Effector memory CD8-positive, alpha-beta T cell (primary cell): ENCODE results near the gene AOC2.
"Not testable (repeated sequence)": the region's sequence is repeated elsewhere in the genome, so short reads cannot be mapped to it uniquely, and the experiment has no call there.

Experiments used
- ATAC-seq: fragments of 150-1000 bp; cut with Tn5 transposase; replicated peaks from 2 replicates; pipeline ENCODE4 v1.10.0; 2021; ENCODE audit warnings: mild to moderate bottlenecking, moderate library complexity
- DNase-seq, 3 experiments: peaks; one replicate each; pipeline ENCODE4 v3.0.0; 2021
- H3K27ac Mint-ChIP-seq, 2 donors: one replicate each; pipeline ENCODE4 v1.8.0; 2022; ENCODE audit warnings: mild to moderate bottlenecking in 2 of 2, mixed read lengths in 2 of 2, moderate library complexity in 2 of 2
- H3K27me3 Mint-ChIP-seq, 2 donors: one replicate each; pipeline ENCODE4 v1.8.0; 2022; ENCODE audit warnings: mixed read lengths in 2 of 2
- H3K36me3 Mint-ChIP-seq: one replicate; pipeline ENCODE4 v1.8.0; 2022; ENCODE audit warnings: mild to moderate bottlenecking, moderate library complexity, mixed read lengths; ENCODE audit not compliant: insufficient read depth
- H3K4me1 Mint-ChIP-seq, 2 donors: one replicate each; pipeline ENCODE4 v1.8.0; 2022; ENCODE audit warnings: low read depth in 2 of 2, mixed read lengths in 2 of 2
- H3K4me3 Mint-ChIP-seq, 2 donors: one replicate each; pipeline ENCODE4 v1.8.0; 2022; ENCODE audit warnings: mild to moderate bottlenecking in 2 of 2, mixed read lengths in 2 of 2, moderate library complexity in 2 of 2
- H3K9me3 Mint-ChIP-seq, 2 donors: one replicate each; pipeline ENCODE4 v1.8.0; 2022; ENCODE audit warnings: mixed read lengths in 2 of 2

Gene AOC2

DNA sequence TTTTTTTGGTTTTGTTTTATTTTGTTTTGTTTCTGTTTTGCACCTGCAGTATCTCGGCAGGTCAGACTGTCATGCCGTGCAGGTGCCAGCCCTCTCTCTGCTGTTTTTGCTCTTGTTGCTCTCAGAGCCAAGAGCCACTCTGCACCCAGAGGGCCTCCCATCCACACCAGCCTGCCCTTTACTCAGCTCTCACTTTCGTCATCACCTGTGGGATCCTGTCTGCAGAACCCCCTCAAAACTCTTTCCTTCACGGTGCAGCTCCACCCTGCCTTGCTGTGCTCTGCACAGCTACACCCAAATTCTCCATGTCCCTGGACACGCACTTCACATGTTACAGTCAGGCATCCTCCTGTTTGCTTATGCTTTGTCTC lies 9.2 kb downstream of the AOC2 start:
- no peak overlapping the region for H3K27ac Mint-ChIP-seq
- H3K4me3 Mint-ChIP-seq: no peak overlapping the region
- peaks cover 14 to 45% of the 10 kb centered on the region in 2 donors for H3K27me3 Mint-ChIP-seq
- H3K9me3 Mint-ChIP-seq: no peaks in the 10 kb centered on the region
- no peak for ATAC-seq
- no peak for DNase-seq
- peaks cover 0 to 3% of the 10 kb centered on the region in 2 donors for H3K4me1 Mint-ChIP-seq
- peaks cover 2% of the 10 kb centered on the region for H3K36me3 Mint-ChIP-seq

DNA sequence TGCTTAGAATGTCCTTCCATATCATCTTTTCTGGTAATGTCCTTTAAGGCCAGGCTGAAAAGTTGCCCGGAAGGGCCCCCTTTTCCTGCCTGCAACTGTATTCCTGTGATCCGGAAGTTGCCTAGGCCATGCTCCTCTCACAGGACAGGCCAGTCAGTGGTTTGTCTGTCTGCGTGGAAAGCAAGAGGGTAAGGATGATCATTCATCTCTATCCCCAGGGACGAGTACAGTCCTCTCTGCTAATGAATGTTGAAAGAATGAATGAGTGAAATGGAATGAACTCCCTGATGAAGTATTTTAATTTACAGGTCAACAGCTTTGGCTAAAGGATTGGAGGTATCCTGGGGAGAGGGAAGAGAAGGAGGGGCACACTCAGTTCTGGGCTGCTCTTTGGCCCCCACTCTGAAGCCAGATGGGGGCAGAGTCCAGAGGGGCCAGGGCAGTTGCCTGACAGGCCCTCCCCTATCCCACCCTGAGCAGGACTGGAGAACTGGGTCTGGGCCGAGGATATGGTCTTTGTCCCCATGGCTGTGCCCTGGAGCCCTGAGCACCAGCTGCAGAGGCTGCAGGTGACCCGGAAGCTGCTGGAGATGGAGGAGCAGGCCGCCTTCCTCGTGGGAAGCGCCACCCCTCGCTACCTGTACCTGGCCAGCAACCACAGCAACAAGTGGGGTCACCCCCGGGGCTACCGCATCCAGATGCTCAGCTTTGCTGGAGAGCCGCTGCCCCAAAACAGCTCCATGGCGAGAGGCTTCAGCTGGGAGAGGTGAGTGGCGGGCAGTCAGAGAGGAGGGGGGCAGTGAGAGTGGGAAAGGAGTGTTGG lies 9.8 kb downstream of the AOC2 start:
- Mint-ChIP-seq H3K27me3 (peaks cover 14 to 45% of the 10 kb centered on the region in 2 donors), H3K4me3 (no peak overlapping the region), H3K36me3 (peaks cover 2% of the 10 kb centered on the region), H3K9me3 (no peaks in the 10 kb centered on the region), H3K4me1 (peaks cover 0 to 3% of the 10 kb centered on the region in 2 donors), H3K27ac (no peak overlapping the region)
- ATAC-seq (no peak), DNase-seq (no peak)

DNA sequence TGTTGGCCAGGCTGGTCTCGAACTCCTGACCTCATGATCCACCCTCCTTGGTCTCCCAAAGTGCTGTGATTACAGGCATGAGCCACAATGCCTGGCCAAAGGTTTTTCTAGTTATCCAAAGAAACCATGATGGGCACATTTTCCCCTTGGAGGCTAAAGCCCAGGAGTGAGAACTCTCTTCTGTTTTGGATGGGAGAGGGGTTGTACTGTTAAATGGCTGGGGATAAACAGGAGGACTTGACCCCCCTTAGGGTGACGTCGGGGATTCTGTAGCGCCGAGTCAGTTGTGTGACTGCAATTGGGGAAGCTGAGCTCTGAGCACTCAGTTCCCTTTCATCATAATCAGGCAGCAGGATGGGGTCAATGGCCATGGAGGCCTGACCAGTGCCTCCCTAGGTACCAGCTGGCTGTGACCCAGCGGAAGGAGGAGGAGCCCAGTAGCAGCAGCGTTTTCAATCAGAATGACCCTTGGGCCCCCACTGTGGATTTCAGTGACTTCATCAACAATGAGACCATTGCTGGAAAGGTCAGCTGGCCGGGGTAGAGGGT lies 10.7 kb downstream of the AOC2 start:
- no peaks in the 10 kb centered on the region for H3K9me3 Mint-ChIP-seq
- DNase-seq (no peak), ATAC-seq (no peak)
- H3K36me3 Mint-ChIP-seq: peaks cover 2% of the 10 kb centered on the region
- peaks cover 0 to 2% of the 10 kb centered on the region in 2 donors for H3K4me1 Mint-ChIP-seq
- H3K27ac Mint-ChIP-seq: no peak overlapping the region
- H3K4me3 Mint-ChIP-seq: no peak overlapping the region
- H3K27me3 Mint-ChIP-seq: peaks cover 14 to 45% of the 10 kb centered on the region in 2 donors

DNA sequence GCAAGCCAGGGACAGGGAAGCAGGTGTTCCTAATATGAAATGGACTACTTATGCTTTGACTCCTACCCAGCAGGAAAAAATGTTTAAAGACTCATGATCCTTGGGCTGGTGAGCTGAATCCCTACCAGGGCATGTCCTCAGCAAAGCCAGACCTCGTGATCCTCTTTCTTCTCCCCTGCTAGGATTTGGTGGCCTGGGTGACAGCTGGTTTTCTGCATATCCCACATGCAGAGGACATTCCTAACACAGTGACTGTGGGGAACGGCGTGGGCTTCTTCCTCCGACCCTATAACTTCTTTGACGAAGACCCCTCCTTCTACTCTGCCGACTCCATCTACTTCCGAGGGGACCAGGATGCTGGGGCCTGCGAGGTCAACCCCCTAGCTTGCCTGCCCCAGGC lies 11.7 kb downstream of the AOC2 start:
- H3K9me3 Mint-ChIP-seq, ATAC-seq: not testable (repeated sequence)

DNA sequence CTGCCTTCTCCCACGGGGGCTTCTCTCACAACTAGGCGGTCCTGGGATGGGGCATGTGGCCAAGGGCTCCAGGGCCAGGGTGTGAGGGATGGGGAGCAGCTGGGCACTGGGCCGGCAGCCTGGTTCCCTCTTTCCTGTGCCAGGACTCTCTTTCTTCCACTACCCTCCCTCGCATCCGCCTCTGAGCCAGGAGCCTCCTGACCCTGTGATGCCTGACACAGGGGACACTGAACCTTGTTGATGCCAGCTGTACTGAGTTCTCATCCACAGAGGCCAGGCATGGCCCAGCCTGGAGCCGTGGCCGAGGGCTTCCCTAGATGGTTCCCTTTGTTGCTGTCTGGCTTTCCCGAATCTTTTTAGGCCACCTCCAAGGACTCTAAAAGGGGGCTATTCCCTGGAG lies 12.1 kb downstream of the AOC2 start:
- not testable (repeated sequence) for H3K4me1 Mint-ChIP-seq, H3K27ac Mint-ChIP-seq, H3K36me3 Mint-ChIP-seq, DNase-seq, H3K4me3 Mint-ChIP-seq, H3K9me3 Mint-ChIP-seq, ATAC-seq
- H3K27me3 Mint-ChIP-seq: peaks cover 14 to 45% of the 10 kb centered on the region in 2 donors

More for the DNA sequence above, 11.7 kb downstream of the AOC2 start:
- not testable (repeated sequence) for H3K27ac Mint-ChIP-seq, H3K4me3 Mint-ChIP-seq, H3K4me1 Mint-ChIP-seq, H3K36me3 Mint-ChIP-seq, DNase-seq
- peaks cover 14 to 45% of the 10 kb centered on the region in 2 donors for H3K27me3 Mint-ChIP-seq

DNA sequence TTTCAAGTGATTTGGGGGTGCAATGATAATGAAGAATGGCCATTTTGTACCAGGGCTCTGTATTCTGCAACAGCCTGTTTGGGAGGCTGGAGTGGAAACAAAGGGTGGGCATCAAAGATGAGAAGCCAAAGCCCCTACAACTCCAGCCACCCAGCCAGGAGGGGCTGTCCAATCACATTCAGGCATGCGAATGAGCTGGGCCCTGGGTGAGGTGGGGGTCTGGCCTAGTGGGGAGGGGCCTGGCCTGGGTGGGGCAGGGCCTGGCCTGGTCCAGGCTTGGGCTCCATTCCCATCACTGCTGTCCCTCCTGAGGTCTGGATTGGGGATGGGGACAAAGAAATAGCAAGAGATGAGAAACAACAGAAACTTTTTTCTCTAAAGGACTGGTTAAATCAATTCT lies 13.0 kb downstream of the AOC2 start:
- Mint-ChIP-seq H3K36me3 (peaks cover 5% of the 10 kb centered on the region), H3K4me3 (no peak overlapping the region), H3K27ac (no peak overlapping the region), H3K27me3 (peaks cover 14 to 44% of the 10 kb centered on the region in 2 donors), H3K4me1 (no peaks in the 10 kb centered on the region), H3K9me3 (no peaks in the 10 kb centered on the region)
- DNase-seq: no peak
- ATAC-seq: no peak

DNA sequence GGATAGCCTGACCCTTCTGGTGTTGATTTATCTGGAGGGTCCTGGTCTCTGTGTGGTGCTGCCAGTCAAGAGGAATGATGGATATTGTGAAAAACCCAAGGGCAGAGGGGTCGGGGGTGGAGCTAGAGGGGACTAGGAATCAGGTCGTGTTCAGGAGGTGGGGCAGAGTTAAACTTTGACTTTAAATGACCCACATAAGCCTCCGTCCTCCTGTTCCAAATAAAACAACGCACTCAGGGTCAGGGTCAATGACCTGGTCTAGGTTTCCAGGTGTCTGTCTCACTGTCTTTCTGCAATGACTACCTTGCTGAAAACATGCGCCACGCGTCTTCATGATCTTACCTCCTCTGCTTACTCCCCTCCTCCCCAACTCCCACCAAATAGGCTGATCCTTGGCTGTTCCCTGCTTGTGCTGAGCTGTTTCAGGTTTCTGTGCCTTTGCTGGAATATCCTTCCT lies 21.3 kb downstream of the AOC2 start:
- Mint-ChIP-seq H3K4me1 (no peaks in the 10 kb centered on the region), H3K27ac (no peak overlapping the region), H3K4me3 (no peak overlapping the region), H3K9me3 (no peaks in the 10 kb centered on the region), H3K27me3 (peaks cover 48 to 57% of the 10 kb centered on the region in 2 donors), H3K36me3 (peaks cover 3% of the 10 kb centered on the region)
- no peak for DNase-seq
- ATAC-seq: no peak

DNA sequence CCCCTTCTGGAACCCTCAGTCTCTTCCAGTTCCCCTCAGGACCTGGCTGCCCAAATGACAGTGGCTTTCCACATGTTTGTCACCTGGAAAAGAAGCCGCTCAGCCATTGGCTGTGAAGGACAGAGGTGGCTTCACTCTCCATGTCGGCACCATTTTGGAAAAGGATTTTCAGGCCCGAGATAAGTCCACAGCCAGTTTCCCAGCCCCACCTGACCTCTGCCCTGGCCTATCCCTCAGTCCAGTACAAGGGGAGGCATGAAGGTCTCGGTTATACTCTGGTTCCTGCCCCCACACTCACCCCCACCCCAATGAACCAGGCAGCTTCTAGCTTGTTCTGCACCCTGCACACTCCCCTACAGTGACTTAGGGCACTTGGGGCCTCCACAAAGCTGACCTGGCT lies 21.8 kb downstream of the AOC2 start:
- no peaks in the 10 kb centered on the region for H3K36me3 Mint-ChIP-seq
- no peak for ATAC-seq
- no peak overlapping the region for H3K27ac Mint-ChIP-seq
- no peaks in the 10 kb centered on the region for H3K9me3 Mint-ChIP-seq
- H3K4me1 Mint-ChIP-seq: no peaks in the 10 kb centered on the region
- no peak overlapping the region for H3K4me3 Mint-ChIP-seq
- H3K27me3 Mint-ChIP-seq: peaks cover 48 to 59% of the 10 kb centered on the region in 2 donors
- DNase-seq: no peak

DNA sequence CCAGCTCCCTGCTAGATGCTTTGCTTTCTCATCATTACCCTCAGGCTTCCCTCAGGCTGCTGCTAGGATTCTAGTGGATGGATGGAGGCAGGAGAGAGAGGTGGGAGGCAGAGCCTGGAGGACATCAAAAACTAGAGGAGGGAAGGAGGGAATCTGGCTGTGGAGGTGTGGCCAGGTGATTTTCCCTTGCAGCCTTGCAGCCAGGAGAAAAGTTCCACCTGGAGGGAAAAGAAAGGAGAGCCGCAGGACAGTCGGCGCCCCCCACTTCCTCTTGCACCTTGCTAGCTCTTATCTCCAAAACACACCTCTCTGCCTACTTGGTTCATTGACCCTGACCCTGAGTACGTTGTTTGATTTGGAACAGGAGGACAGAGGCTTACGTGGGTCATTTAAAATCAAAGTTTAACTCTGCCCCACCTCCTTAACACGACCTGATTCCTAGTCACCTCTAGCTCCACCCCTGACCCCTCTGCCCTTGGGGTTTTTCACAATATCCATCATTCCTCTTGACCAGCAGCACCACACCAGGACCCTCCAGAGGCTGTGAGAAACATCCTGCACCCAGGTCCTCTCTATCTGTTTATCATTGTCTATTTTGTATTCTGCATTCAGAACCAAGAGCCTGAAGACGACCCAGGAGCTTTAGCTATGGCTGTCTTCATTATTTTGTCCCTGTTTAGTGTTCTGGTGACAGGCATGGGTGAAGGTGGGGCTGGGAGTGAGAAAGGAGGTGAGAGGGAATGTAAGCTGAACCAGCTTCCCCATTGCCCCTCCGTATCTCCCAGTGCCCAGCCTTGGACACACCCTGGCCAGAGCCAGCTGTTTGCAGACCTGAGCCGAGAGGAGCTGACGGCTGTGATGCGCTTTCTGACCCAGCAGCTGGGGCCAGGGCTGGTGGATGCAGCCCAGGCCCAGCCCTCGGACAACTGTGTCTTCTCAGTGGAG lies 22.5 kb downstream of the AOC2 start:
- no peak for ATAC-seq
- no peaks in the 10 kb centered on the region for H3K36me3 Mint-ChIP-seq
- no peaks in the 10 kb centered on the region for H3K9me3 Mint-ChIP-seq
- peaks cover 54 to 65% of the 10 kb centered on the region in 2 donors for H3K27me3 Mint-ChIP-seq
- no peak overlapping the region for H3K4me3 Mint-ChIP-seq
- H3K4me1 Mint-ChIP-seq: no peaks in the 10 kb centered on the region
- no peak overlapping the region for H3K27ac Mint-ChIP-seq
- DNase-seq: no peak

DNA sequence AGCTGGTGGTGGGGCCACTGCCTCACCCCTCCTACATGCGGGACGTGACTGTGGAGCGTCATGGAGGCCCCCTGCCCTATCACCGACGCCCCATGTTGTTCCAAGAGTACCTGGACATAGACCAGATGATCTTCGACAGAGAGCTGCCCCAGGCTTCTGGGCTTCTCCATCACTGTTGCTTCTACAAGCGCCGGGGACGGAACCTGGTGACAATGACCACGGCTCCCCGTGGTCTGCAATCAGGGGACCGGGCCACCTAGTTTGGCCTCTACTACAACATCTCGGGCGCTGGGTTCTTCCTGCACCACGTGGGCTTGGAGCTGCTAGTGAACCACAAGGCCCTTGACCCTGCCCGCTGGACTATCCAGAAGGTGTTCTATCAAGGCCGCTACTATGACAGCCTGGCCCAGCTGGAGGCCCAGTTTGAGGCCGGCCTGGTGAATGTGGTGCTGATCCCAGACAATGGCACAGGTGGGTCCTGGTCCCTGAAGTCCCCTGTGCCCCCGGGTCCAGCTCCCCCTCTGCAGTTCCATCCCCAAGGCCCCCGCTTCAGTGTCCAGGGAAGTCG lies 23.4 kb downstream of the AOC2 start:
- not testable (repeated sequence) for DNase-seq, ATAC-seq, H3K4me3 Mint-ChIP-seq, H3K36me3 Mint-ChIP-seq, H3K27ac Mint-ChIP-seq, H3K4me1 Mint-ChIP-seq, H3K9me3 Mint-ChIP-seq
- H3K27me3 Mint-ChIP-seq: peaks cover 63 to 74% of the 10 kb centered on the region in 2 donors

DNA sequence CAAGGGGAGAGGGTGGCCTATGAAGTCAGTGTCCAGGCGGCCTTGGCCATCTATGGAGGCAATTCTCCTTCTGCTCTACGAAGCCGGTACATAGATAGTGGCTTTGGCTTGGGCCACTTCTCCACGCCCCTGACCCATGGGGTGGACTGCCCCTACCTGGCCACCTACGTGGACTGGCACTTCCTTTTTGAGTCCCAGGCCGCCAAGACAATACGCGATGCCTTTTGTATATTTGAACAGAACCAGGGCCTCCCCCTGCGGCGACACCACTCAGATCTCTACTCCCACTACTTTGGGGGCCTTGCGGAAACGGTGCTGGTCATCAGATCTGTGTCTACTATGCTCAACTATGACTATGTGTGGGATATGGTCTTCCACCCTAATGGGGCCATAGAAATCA lies 24.0 kb downstream of the AOC2 start:
- Mint-ChIP-seq H3K27ac (no peak overlapping the region), H3K36me3 (no peaks in the 10 kb centered on the region), H3K4me3 (no peak overlapping the region), H3K9me3 (no peaks in the 10 kb centered on the region), H3K27me3 (peaks cover 68 to 77% of the 10 kb centered on the region in 2 donors), H3K4me1 (no peaks in the 10 kb centered on the region)
- DNase-seq: no peak
- ATAC-seq: no peak

DNA sequence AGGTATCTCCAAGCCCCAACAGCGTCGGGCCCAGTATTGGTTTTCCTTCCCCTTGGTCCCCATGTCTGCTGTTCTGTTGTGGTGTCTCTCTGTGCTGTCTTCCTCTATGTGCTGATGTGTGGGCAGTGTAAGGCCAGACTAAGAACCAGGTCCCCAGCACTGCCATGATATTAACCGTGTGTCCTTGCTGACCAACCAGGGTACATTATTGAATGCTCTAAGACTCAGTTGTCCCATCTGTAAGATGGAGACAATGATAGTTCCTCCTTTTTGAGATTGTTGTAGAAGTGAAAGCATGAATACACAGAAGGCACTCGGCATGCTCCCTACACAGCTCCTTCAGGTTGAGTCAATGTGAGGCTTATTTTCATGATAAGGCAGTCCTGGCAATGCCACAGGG lies 27.3 kb downstream of the AOC2 start:
- Mint-ChIP-seq H3K36me3 (no peaks in the 10 kb centered on the region), H3K27me3 (peaks cover 40 to 72% of the 10 kb centered on the region in 2 donors), H3K4me3 (no peak overlapping the region), H3K27ac (no peak overlapping the region), H3K4me1 (no peaks in the 10 kb centered on the region), H3K9me3 (no peaks in the 10 kb centered on the region)
- no peak for DNase-seq
- ATAC-seq: no peak

DNA sequence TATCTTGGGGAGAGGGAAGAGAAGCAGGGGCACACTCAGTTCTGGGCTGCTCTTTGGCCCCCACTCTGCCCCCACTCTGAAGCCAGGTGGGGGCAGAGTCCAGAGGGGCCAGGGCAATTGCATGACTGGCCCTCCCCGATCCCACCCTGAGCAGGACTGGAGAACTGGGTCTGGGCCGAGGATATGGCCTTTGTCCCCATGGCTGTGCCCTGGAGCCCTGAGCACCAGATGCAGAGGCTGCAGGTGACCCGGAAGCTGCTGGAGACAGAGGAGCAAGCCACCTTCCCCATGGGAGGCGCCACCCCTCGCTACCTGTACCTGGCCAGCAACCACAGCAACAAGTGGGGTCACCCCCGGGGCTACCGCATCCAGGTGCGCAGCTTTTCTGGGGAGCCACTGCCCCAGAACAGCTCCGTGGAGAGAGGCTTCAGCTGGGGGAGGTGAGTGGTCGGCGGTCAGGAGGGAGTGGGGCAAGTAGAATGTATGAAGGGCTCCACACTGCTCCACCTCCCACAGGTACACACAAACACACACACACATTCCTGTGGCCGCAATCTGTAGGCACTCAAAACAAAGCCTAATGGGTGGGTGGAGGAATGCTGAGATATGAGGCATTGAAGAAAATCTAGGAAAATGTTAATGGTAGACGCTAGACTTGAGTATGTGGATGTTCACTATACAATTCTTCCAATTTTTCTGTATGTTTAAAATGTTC lies 28.0 kb downstream of the AOC2 start:
- H3K27me3 Mint-ChIP-seq: peaks cover 40 to 72% of the 10 kb centered on the region in 2 donors
- no peak overlapping the region for H3K4me3 Mint-ChIP-seq
- no peaks in the 10 kb centered on the region for H3K4me1 Mint-ChIP-seq
- no peaks in the 10 kb centered on the region for H3K36me3 Mint-ChIP-seq
- H3K9me3 Mint-ChIP-seq: no peaks in the 10 kb centered on the region
- DNase-seq: no peak
- ATAC-seq: no peak
- H3K27ac Mint-ChIP-seq: no peak overlapping the region
